Activated naive CD8-positive, alpha-beta T cell treated with anti-CD3 and anti-CD28 coated beads, Interleukin-2, amount 10 ng/mL, durations not matched to agents 7 days and 5 days (primary cell): Measurements from ENCODE around the gene CPNE2. TPM values are rescaled to one million over a fixed set of nuclear protein-coding genes. Genes with fewer than 3 reads are reported as not detected.

Experiments used
- ATAC-seq: fragments of 150-1000 bp; cut with Tn5 transposase; one replicate; pipeline ENCODE4 v1.10.0; 2021; ENCODE audit warnings: low read depth, moderate library complexity
- POLR2A ChIA-PET: fragments of 350-600 bp; sonication (Branson Sonifier 250); formaldehyde crosslinking; loops from one replicate; lab custom pipeline; 2021; ENCODE audit warnings: antibody characterized with exemption; lab: Charles Lee
- DNase-seq: peaks from one replicate; pipeline ENCODE4 v3.0.0; 2021
- H3K27ac Mint-ChIP-seq: one replicate; pipeline ENCODE4 v1.8.0; 2022; ENCODE audit warnings: mild to moderate bottlenecking, mixed read lengths
- H3K27me3 Mint-ChIP-seq: one replicate; pipeline ENCODE4 v1.8.0; 2022; ENCODE audit warnings: mild to moderate bottlenecking, moderate library complexity, mixed read lengths
- H3K36me3 Mint-ChIP-seq: one replicate; pipeline ENCODE4 v1.8.0; 2021; ENCODE audit warnings: mild to moderate bottlenecking, mixed read lengths
- H3K4me1 Mint-ChIP-seq: one replicate; pipeline ENCODE4 v1.8.0; 2021; ENCODE audit warnings: mixed read lengths
- H3K4me3 Mint-ChIP-seq: one replicate; pipeline ENCODE4 v1.8.0; 2022; ENCODE audit warnings: mild to moderate bottlenecking, moderate library complexity, mixed read lengths
- H3K9me3 Mint-ChIP-seq: one replicate; pipeline ENCODE4 v1.8.0; 2021; ENCODE audit warnings: mixed read lengths
- total RNA-seq, 2 experiments: library from RNA; stranded (reverse); gene quantifications; one replicate each; pipeline ENCODE4 v1.2.3, GENCODE V29; 2021

CPNE2 gene
- total RNA-seq, 2 experiments from 2014 or later = 11.0 to 11.4 TPM

DNA sequence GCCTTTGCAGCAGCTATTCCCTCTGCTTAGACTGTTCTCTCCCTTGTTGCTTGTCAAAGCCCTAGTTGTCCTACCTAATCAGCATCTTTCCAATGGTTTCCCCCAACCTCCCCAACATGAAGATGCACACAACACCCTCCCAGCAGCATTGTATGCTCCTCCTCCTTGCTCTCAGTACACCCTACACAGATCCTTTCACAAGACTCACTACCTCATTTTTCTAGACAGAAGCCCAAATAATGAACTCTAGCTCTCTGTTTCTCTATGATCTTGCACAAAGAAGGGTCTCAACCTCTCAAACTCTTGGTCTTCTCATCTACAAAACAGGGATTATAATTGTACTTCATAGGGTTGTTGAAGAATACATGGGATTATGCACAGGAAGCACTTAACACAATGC is 74.1 kb downstream of the CPNE2 start:
- ATAC-seq (no peak), DNase-seq (no peak)
- Mint-ChIP-seq H3K27ac (no peak overlapping the region), H3K4me3 (no peak overlapping the region), H3K27me3 (no peaks in the 10 kb centered on the region), H3K9me3 (no peaks in the 10 kb centered on the region), H3K36me3 (peaks cover 32% of the 10 kb centered on the region), H3K4me1 (peaks cover 6% of the 10 kb centered on the region)
- POLR2A ChIA-PET = no interaction called here

GRCh38 chr16:57166951-57167350 is 74.6 kb downstream of the CPNE2 start:
- ATAC-seq (no peak), DNase-seq (no peak)
- Mint-ChIP-seq H3K27me3 (no peaks in the 10 kb centered on the region), H3K27ac (no peak overlapping the region), H3K4me3 (no peak overlapping the region), H3K4me1 (peaks cover 6% of the 10 kb centered on the region), H3K36me3 (peaks cover 36% of the 10 kb centered on the region), H3K9me3 (no peaks in the 10 kb centered on the region)
- POLR2A ChIA-PET = no interaction called here

- Mint-ChIP-seq H3K27ac (no peak overlapping the region), H3K9me3 (no peaks in the 10 kb centered on the region), H3K4me3 (no peak overlapping the region), H3K4me1 (peaks cover 6% of the 10 kb centered on the region), H3K36me3 (peaks cover 37% of the 10 kb centered on the region), H3K27me3 (no peaks in the 10 kb centered on the region)
- ATAC-seq = no peak
- POLR2A ChIA-PET = no interaction called here
- DNase-seq = no peak
Measured at GRCh38 chr16:57167538-57167937, 75.2 kb downstream of the CPNE2 start.

- no peak for DNase-seq
- peaks cover 6% of the 10 kb centered on the region for H3K4me1 Mint-ChIP-seq
- POLR2A ChIA-PET = no interaction called here
- H3K9me3 Mint-ChIP-seq = no peaks in the 10 kb centered on the region
- H3K36me3 Mint-ChIP-seq = peaks cover 37% of the 10 kb centered on the region
- peak; percentile 82 for ATAC-seq
- H3K4me3 Mint-ChIP-seq = no peak overlapping the region
- H3K27me3 Mint-ChIP-seq = no peaks in the 10 kb centered on the region
- H3K27ac Mint-ChIP-seq = no peak overlapping the region
Measured at GRCh38 chr16:57167953-57168352, 75.6 kb downstream of the CPNE2 start.

DNA sequence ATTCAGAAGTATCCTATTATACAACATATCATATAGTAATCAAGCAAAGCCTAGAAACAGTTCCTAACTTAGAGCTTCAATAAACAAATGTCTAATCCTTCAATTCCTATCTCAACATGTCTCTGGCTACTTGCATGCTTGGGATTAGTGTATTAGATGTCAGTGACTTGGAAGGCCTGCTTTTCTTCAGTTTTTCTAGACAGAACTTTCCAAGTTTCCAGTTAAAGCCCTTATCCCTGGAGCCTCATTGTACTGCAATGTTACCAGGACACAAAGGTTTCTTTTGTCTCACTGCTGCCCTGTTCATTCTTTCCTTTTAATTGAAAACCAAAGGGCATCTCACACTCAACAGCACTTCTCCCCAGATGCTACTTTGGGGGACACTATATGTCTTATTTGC is 76.9 kb downstream of the CPNE2 start:
- no peak for DNase-seq
- POLR2A ChIA-PET = interaction anchor here (0.6 kb wide), 1 partner anchor 347 kb away, joined by 3 read pairs; no protein-coding TSS in a partner anchor
- no peak overlapping the region for H3K4me3 Mint-ChIP-seq
- H3K36me3 Mint-ChIP-seq = peaks cover 28% of the 10 kb centered on the region
- ATAC-seq = no peak
- no peaks in the 10 kb centered on the region for H3K9me3 Mint-ChIP-seq
- peaks cover 6% of the 10 kb centered on the region for H3K4me1 Mint-ChIP-seq
- H3K27ac Mint-ChIP-seq = no peak overlapping the region
- no peaks in the 10 kb centered on the region for H3K27me3 Mint-ChIP-seq

GRCh38 chr16:57172721-57173290 is 80.4 kb downstream of the CPNE2 start:
- POLR2A ChIA-PET = no interaction called here
- peaks cover 16% of the 10 kb centered on the region for H3K36me3 Mint-ChIP-seq
- peaks cover 4% of the 10 kb centered on the region for H3K4me1 Mint-ChIP-seq
- no peak for ATAC-seq
- no peaks in the 10 kb centered on the region for H3K27me3 Mint-ChIP-seq
- H3K9me3 Mint-ChIP-seq = no peaks in the 10 kb centered on the region
- no peak overlapping the region for H3K4me3 Mint-ChIP-seq
- no peak for DNase-seq
- H3K27ac Mint-ChIP-seq = no peak overlapping the region

DNA sequence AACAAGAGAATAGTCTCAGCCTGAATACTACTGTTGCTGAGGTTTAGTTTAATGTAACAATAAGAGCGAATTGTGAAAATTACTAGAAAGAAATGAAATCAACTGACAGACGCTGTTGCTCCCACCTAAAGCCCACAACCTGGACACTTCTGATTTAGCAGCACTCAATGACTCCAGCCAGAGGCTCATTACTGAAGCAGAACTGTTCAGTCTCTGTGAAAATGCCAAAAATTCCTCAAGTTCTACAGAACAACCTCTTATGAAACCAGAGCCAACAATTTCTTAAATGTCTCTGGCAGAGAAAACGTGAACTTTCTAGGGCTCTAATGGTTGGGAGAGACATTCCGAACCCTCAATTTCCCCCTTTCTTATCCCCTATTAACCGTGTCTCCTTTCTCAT is 83.5 kb downstream of the CPNE2 start:
- POLR2A ChIA-PET = no interaction called here
- DNase-seq (no peak), ATAC-seq (no peak)
- Mint-ChIP-seq H3K36me3 (peaks cover 13% of the 10 kb centered on the region), H3K9me3 (no peaks in the 10 kb centered on the region), H3K4me1 (no peaks in the 10 kb centered on the region), H3K27me3 (no peaks in the 10 kb centered on the region), H3K27ac (no peak overlapping the region), H3K4me3 (no peak overlapping the region)

DNA sequence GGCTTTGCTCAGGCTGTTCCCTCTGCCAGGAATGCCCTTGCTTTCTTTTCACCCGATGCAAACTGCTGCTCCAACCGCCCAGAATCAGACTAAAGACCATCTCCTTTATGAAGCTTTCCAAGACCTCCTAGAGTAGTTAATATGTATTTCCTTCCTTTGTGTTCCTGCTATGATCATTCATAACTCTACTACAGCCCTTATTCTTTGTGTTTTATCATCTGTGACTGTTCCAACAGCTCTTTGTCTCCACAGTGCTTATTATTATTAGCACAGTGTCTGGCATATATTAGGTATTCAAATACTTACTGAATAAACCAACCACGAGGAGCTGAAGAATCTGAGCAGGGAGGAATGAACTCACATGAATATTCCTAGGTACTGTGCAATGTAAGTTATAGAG is 85.8 kb downstream of the CPNE2 start:
- no peaks in the 10 kb centered on the region for H3K36me3 Mint-ChIP-seq
- no peak overlapping the region for H3K27ac Mint-ChIP-seq
- POLR2A ChIA-PET = no interaction called here

GRCh38 chr16:57178793-57179212 is 86.4 kb downstream of the CPNE2 start:
- no peaks in the 10 kb centered on the region for H3K27me3 Mint-ChIP-seq
- peaks cover 5% of the 10 kb centered on the region for H3K4me1 Mint-ChIP-seq
- no peak overlapping the region for H3K27ac Mint-ChIP-seq
- no peak for ATAC-seq
- no peaks in the 10 kb centered on the region for H3K9me3 Mint-ChIP-seq
- no peak for DNase-seq
- no peak overlapping the region for H3K4me3 Mint-ChIP-seq
- H3K36me3 Mint-ChIP-seq = no peaks in the 10 kb centered on the region
- POLR2A ChIA-PET = no interaction called here

More for the DNA sequence above, 85.8 kb downstream of the CPNE2 start:
- Mint-ChIP-seq H3K27me3 (no peaks in the 10 kb centered on the region), H3K4me3 (no peak overlapping the region), H3K9me3 (no peaks in the 10 kb centered on the region), H3K4me1 (peaks cover 3% of the 10 kb centered on the region)
- ATAC-seq (no peak), DNase-seq (no peak)

DNA sequence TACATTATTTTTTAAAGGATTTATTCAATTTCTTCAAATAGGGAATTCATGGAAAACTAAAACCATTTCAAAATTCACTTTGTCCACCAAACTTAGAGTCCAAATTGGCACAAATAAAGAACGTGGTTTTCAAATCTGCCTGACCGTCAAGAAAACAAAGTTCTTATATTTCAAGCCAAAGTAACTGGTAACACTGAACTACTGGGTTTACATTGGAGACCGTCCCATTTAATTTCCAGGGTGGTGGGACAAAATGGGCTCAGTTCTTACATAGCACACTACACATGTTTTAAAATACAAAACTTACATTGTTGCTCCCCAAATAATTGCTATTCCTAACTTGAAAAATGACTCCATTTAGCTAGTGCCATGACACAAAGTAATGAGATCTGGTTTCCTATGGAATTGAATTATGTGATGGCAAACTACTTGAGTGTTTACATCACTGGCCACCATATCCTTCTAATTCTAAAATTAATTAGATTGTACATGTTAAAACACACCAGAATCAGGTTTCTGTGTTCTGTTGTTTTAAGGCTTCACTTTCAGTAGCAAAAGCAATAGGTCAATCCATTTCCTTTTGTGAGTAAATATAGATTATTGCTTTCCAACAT is 86.9 kb downstream of the CPNE2 start:
- Mint-ChIP-seq H3K27ac (no peak overlapping the region), H3K4me1 (peaks cover 10% of the 10 kb centered on the region), H3K9me3 (no peaks in the 10 kb centered on the region), H3K27me3 (no peaks in the 10 kb centered on the region), H3K4me3 (no peak overlapping the region), H3K36me3 (no peaks in the 10 kb centered on the region)
- ATAC-seq = no peak
- POLR2A ChIA-PET = no interaction called here
- DNase-seq = no peak

DNA sequence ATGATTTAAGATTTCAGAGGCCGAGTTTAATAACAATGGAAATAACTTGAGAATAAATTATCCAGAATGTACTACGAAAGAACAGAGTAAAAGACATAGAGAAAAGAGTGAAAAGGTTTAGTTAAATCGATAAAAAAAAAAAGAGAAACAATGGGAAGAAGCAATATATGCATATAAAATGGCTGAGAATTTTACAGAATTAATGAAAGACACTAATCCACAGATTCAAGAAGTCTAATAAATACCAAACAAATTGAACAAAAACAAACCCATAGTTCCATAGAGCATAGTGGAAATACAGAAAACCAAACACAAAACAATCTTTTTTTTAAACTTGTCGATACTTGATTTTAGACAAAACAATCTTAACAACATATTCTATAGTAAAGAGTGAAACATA is 91.7 kb downstream of the CPNE2 start:
- H3K27ac Mint-ChIP-seq = no peak overlapping the region
- H3K36me3 Mint-ChIP-seq = peaks cover under 1% of the 10 kb centered on the region
- H3K9me3 Mint-ChIP-seq = no peaks in the 10 kb centered on the region
- no peak for DNase-seq
- POLR2A ChIA-PET = interaction anchor here (2.1 kb wide), 1 partner anchor 253 kb away, joined by 4 read pairs; no protein-coding TSS in a partner anchor
- H3K4me3 Mint-ChIP-seq = peak overlapping the region; percentile 97
- H3K27me3 Mint-ChIP-seq = no peaks in the 10 kb centered on the region
- peaks cover 24% of the 10 kb centered on the region for H3K4me1 Mint-ChIP-seq
- no peak for ATAC-seq

DNA sequence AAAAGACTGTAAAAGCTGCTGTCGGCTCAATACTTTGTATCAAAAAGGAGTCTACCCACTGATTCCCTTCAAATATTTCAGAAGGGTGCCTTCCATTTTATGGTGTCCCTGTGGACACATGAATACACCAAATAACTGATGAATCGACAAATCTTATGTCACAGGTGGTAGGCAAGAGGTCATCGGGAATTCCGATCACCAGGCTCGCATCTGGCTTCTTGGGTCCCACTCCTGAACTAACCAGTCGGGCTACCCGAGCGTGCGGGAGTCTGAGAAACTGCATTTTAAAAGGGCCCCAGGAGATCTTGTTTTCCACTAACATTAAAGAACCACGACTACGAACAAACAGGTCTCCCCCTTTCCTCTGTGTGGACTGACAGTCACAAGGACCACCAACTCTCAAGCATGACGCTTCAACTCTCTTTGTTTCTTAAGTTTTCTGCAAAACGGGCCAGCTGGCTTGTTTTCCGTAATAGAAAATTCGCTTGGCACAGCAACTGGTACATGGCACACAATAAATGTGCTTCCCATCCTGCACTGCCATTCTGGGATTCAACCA is 92.6 kb downstream of the CPNE2 start:
- H3K27me3 Mint-ChIP-seq = no peaks in the 10 kb centered on the region
- peaks cover 4% of the 10 kb centered on the region for H3K36me3 Mint-ChIP-seq
- no peak for DNase-seq
- H3K4me3 Mint-ChIP-seq = peak overlapping the region; percentile 97
- POLR2A ChIA-PET = interaction anchor here (0.5 to 2.1 kb wide), 11 partner anchors 12 to 693 kb away, joined by 3 to 7 read pairs (median 3); partner anchors contain the start of genes ARL2BP, CIAPIN1 and COQ9
- ATAC-seq = no peak
- H3K9me3 Mint-ChIP-seq = no peaks in the 10 kb centered on the region
- peaks cover 24% of the 10 kb centered on the region for H3K4me1 Mint-ChIP-seq
- H3K27ac Mint-ChIP-seq = peak overlapping the region; percentile 98

DNA sequence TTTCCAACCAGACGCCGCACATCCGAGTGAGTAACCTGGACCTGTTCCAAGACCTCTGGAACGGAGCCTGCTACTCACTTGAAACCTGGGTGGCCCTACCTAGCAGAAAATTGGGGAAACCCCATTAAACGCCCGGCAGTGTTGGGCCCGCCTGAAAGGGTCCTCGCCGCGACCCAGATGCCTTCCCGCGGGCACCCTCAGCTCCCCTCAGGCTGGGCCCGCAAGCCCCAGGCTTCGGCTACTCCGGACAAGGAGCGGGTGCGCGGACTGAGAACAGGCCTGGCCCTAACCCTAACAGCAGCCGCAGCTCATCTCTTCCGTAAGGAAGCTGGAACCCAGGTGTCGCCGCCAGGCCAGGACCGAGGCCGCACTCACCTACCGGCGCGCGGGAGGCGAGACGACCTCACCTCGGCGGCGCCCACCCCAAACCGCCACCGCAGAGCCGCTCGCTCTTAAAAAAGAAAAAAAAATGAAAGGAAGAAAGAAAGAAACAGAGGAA is 93.1 kb downstream of the CPNE2 start:
- H3K36me3 Mint-ChIP-seq = peaks cover 4% of the 10 kb centered on the region
- H3K4me1 Mint-ChIP-seq = peaks cover 24% of the 10 kb centered on the region
- POLR2A ChIA-PET = interaction anchor here (0.5 to 2.1 kb wide), 13 partner anchors 12 to 694 kb away, joined by 3 to 7 read pairs (median 3); partner anchors contain the start of genes ARL2BP, CIAPIN1 and COQ9
- ATAC-seq = peak; percentile 27
- peak overlapping the region; percentile 98 for H3K27ac Mint-ChIP-seq
- H3K27me3 Mint-ChIP-seq = no peaks in the 10 kb centered on the region
- H3K4me3 Mint-ChIP-seq = peak overlapping the region; percentile 97
- H3K9me3 Mint-ChIP-seq = no peaks in the 10 kb centered on the region
- no peak for DNase-seq
